Osteocyte (in vitro differentiated cells): Measurements from ENCODE around the gene CBY1. TPM values are rescaled to one million over a fixed set of nuclear protein-coding genes. Genes with fewer than 3 reads are reported as not detected.

Experiments used
- DNase-seq: peaks from one replicate; pipeline ENCODE4 v3.0.0; 2021; ENCODE audit warnings: mixed read lengths; ENCODE audit not compliant: unreplicated experiment; ENCODE audit errors: extremely low spot score
- H3K27ac Mint-ChIP-seq: one replicate; pipeline ENCODE4 v1.8.0; 2021; ENCODE audit warnings: mild to moderate bottlenecking, mixed read lengths; ENCODE audit not compliant: unreplicated experiment
- H3K27me3 Mint-ChIP-seq: one replicate; pipeline ENCODE4 v1.8.0; 2021; ENCODE audit warnings: mixed read lengths; ENCODE audit not compliant: unreplicated experiment
- H3K36me3 Mint-ChIP-seq: one replicate; pipeline ENCODE4 v1.8.0; 2021; ENCODE audit warnings: mixed read lengths; ENCODE audit not compliant: unreplicated experiment
- H3K4me1 Mint-ChIP-seq: one replicate; pipeline ENCODE4 v1.8.0; 2021; ENCODE audit warnings: mixed read lengths; ENCODE audit not compliant: unreplicated experiment
- H3K4me3 Mint-ChIP-seq: one replicate; pipeline ENCODE4 v1.8.0; 2021; ENCODE audit warnings: mild to moderate bottlenecking, moderate library complexity, mixed read lengths; ENCODE audit not compliant: unreplicated experiment
- H3K9me3 Mint-ChIP-seq: one replicate; pipeline ENCODE4 v1.8.0; 2021; ENCODE audit warnings: mixed read lengths; ENCODE audit not compliant: unreplicated experiment
- CTCF ChIP-seq: fragments of 200-600 bp; sonication (generic); IDR thresholded peaks from 2 replicates; pipeline ENCODE4 v1.5.0; 2021; ENCODE audit warnings: antibody characterized with exemption, mild to moderate bottlenecking, moderate library complexity
- total RNA-seq: library from RNA; stranded (reverse); gene quantifications from 2 replicates; pipeline ENCODE4 v1.2.1, GENCODE V29; 2021

Gene CBY1
- total RNA-seq, 1 donor from 2014 or later = 38.3 TPM

- H3K27me3 Mint-ChIP-seq = no peaks in the 10 kb centered on the region
- H3K9me3 Mint-ChIP-seq = peaks cover 4% of the 10 kb centered on the region
- no peak for TF ChIP-seq CTCF
- no peak overlapping the region for H3K27ac Mint-ChIP-seq
- H3K4me3 Mint-ChIP-seq = no peak overlapping the region
- no peak for DNase-seq
- H3K36me3 Mint-ChIP-seq = peaks cover 31% of the 10 kb centered on the region
- no peaks in the 10 kb centered on the region for H3K4me1 Mint-ChIP-seq
Measured at GRCh38 chr22:38618258-38618657, 38.2 kb upstream of the CBY1 start.

- Mint-ChIP-seq H3K27ac (no peak overlapping the region), H3K9me3 (peaks cover 4% of the 10 kb centered on the region), H3K27me3 (no peaks in the 10 kb centered on the region), H3K36me3 (peaks cover 31% of the 10 kb centered on the region), H3K4me1 (no peaks in the 10 kb centered on the region), H3K4me3 (no peak overlapping the region)
- TF ChIP-seq CTCF = no peak
- DNase-seq = no peak
Measured at GRCh38 chr22:38618682-38619081, 37.8 kb upstream of the CBY1 start.

- Mint-ChIP-seq H3K4me3 (no peak overlapping the region), H3K9me3 (peaks cover 2% of the 10 kb centered on the region), H3K27me3 (no peaks in the 10 kb centered on the region), H3K36me3 (peaks cover 16% of the 10 kb centered on the region), H3K27ac (no peak overlapping the region), H3K4me1 (no peaks in the 10 kb centered on the region)
- no peak for DNase-seq
- no peak for TF ChIP-seq CTCF
Measured at GRCh38 chr22:38623351-38623750, 33.1 kb upstream of the CBY1 start.

GRCh38 chr22:38628444-38628843 lies 28.0 kb upstream of the CBY1 start:
- Mint-ChIP-seq H3K9me3 (no peaks in the 10 kb centered on the region), H3K4me1 (no peaks in the 10 kb centered on the region), H3K27me3 (no peaks in the 10 kb centered on the region), H3K27ac (no peak overlapping the region), H3K36me3 (peaks cover 14% of the 10 kb centered on the region), H3K4me3 (no peak overlapping the region)
- DNase-seq = no peak
- TF ChIP-seq CTCF = no peak

- no peaks in the 10 kb centered on the region for H3K27me3 Mint-ChIP-seq
- no peak overlapping the region for H3K27ac Mint-ChIP-seq
- no peak for TF ChIP-seq CTCF
- H3K9me3 Mint-ChIP-seq = no peaks in the 10 kb centered on the region
- no peak overlapping the region for H3K4me3 Mint-ChIP-seq
- peaks cover 14% of the 10 kb centered on the region for H3K36me3 Mint-ChIP-seq
- no peak for DNase-seq
- no peaks in the 10 kb centered on the region for H3K4me1 Mint-ChIP-seq
Measured at GRCh38 chr22:38629108-38629507, 27.3 kb upstream of the CBY1 start.
